COR-L47 (cell line): Measurements from ENCODE around the gene ARHGAP26.

Experiments used
- DNase-seq: peaks from one replicate; lab custom pipeline; 2025; lab: John Stamatoyannopoulos, UW

ARHGAP26 gene

GRCh38 chr5:143165049-143165880 lies 395.1 kb downstream of the ARHGAP26 start:
- no peak for DNase-seq

- no peak for DNase-seq
These were observed 395.9 kb downstream of the ARHGAP26 start for GRCh38 chr5:143166090-143166489.

GRCh38 chr5:143166661-143167420 lies 396.7 kb downstream of the ARHGAP26 start:
- DNase-seq: no peak

GRCh38 chr5:143168171-143168741 lies 398.1 kb downstream of the ARHGAP26 start:
- no peak for DNase-seq

- DNase-seq: no peak
These were observed 399.0 kb downstream of the ARHGAP26 start for GRCh38 chr5:143168921-143169810.

GRCh38 chr5:143170104-143170503 lies 399.9 kb downstream of the ARHGAP26 start:
- DNase-seq: no peak

- DNase-seq: no peak
These were observed 400.8 kb downstream of the ARHGAP26 start for GRCh38 chr5:143170977-143171376.

GRCh38 chr5:143172739-143173138 lies 402.6 kb downstream of the ARHGAP26 start:
- no peak for DNase-seq

GRCh38 chr5:143173139-143173889 lies 403.1 kb downstream of the ARHGAP26 start:
- DNase-seq: no peak

- no peak for DNase-seq
These were observed 404.7 kb downstream of the ARHGAP26 start for GRCh38 chr5:143174714-143175398.

GRCh38 chr5:143176048-143176447 lies 405.9 kb downstream of the ARHGAP26 start:
- DNase-seq: no peak

- DNase-seq: no peak
These were observed 407.2 kb downstream of the ARHGAP26 start for GRCh38 chr5:143177263-143177983.

GRCh38 chr5:143179126-143179740 lies 409.1 kb downstream of the ARHGAP26 start:
- no peak for DNase-seq

- DNase-seq: no peak
These were observed 410.6 kb downstream of the ARHGAP26 start for GRCh38 chr5:143180751-143181150.

GRCh38 chr5:143181173-143181572 lies 411.0 kb downstream of the ARHGAP26 start:
- DNase-seq: no peak

- DNase-seq: no peak
These were observed 411.9 kb downstream of the ARHGAP26 start for GRCh38 chr5:143182106-143182505.

GRCh38 chr5:143182901-143183820 lies 413.0 kb downstream of the ARHGAP26 start:
- DNase-seq: no peak

GRCh38 chr5:143183989-143184388 lies 413.8 kb downstream of the ARHGAP26 start:
- DNase-seq: no peak
